H1 (cell line): ENCODE results near the gene HRH1. TPM values are rescaled to one million over a fixed set of nuclear protein-coding genes. Genes with fewer than 3 reads are reported as not detected.

Source experiments
- CTCF ChIA-PET: fragments of 300-600 bp; sonication (Branson Sonifier 250); formaldehyde crosslinking; loops from one replicate; lab custom pipeline; 2021; ENCODE audit not compliant: partially characterized antibody; lab: Charles Lee
- POLR2A ChIA-PET: fragments of 300-600 bp; sonication (Branson Sonifier 250); formaldehyde crosslinking; loops from one replicate; lab custom pipeline; 2021; ENCODE audit warnings: inconsistent platforms; ENCODE audit not compliant: partially characterized antibody; lab: Charles Lee
- DNase-seq, 2 experiments: peaks; one replicate each; pipeline versions ENCODE4 v3.0.0 to v3.0.0-alpha.2; 2010 to 2022; ENCODE audit warnings: low spot score in 2 of 2, low read depth in 1 of 2, mixed read lengths in 1 of 2
- FAIRE-seq: peaks from 2 replicates; lab custom pipeline; 2011; peaks lifted over from hg19 to GRCh38; lab: Jason Lieb, UNC
- H2AFZ ChIP-seq: 2 replicates; pipeline ENCODE4 v1.8.1; 2012; ENCODE audit warnings: low read length, inconsistent platforms
- H2AK5ac ChIP-seq: 2 replicates; pipeline ENCODE4 v1.6.1; 2013; ENCODE audit warnings: low read depth, low read length
- H2BK120ac ChIP-seq: replicated peaks from 2 replicates; pipeline ENCODE3; 2013; ENCODE audit warnings: low read depth, low read length, inconsistent platforms
- H2BK12ac ChIP-seq: 2 replicates; pipeline ENCODE4 v1.6.1; 2013; ENCODE audit warnings: low read depth, low read length
- H2BK15ac ChIP-seq: 2 replicates; pipeline ENCODE4 v1.6.1; 2013; ENCODE audit warnings: low read length
- H2BK20ac ChIP-seq: 2 replicates; pipeline ENCODE4 v1.6.1; 2013; ENCODE audit warnings: low read length
- H2BK5ac ChIP-seq: 2 replicates; pipeline ENCODE4 v1.6.1; 2013; ENCODE audit warnings: low read depth, low read length
- H3K14ac ChIP-seq: 2 replicates; pipeline ENCODE4 v1.6.1; 2013; ENCODE audit warnings: inconsistent platforms; ENCODE audit not compliant: insufficient read length
- H3K18ac ChIP-seq: 2 replicates; pipeline ENCODE4 v1.6.1; 2013; ENCODE audit warnings: low read length; ENCODE audit errors: extremely low read depth
- H3K23ac ChIP-seq: 2 replicates; pipeline ENCODE4 v1.6.1; 2013; ENCODE audit warnings: inconsistent platforms; ENCODE audit not compliant: insufficient read length
- H3K23me2 ChIP-seq: 2 replicates; pipeline ENCODE4 v1.6.1; 2013; ENCODE audit warnings: low read depth, low read length
- H3K27ac ChIP-seq: 2 replicates; pipeline ENCODE4 v1.6.1; 2011; ENCODE audit warnings: low read depth, low read length, inconsistent platforms
- H3K27me3 ChIP-seq, 4 experiments: replicated peaks in 1 of 4; 1 replicate in 1 of 4; 2 replicates in 3 of 4; pipeline versions ENCODE4 v1.6.1 to v1.8.1; 2011 to 2013; ENCODE audit warnings: low read length in 3 of 4, mild to moderate bottlenecking in 3 of 4, inconsistent platforms in 2 of 4, mixed read lengths in 2 of 4, moderate library complexity in 1 of 4; ENCODE audit not compliant: control insufficient read depth in 3 of 4, insufficient read depth in 3 of 4; ENCODE audit errors: extremely low read depth in 1 of 4
- H3K36me3 ChIP-seq, 4 experiments: 2 replicates each; pipeline versions ENCODE4 v1.6.1 to v1.8.1; 2011 to 2013; ENCODE audit warnings: mild to moderate bottlenecking in 4 of 4, low read length in 3 of 4, moderate library complexity in 2 of 4, control low read depth in 1 of 4, inconsistent platforms in 1 of 4; ENCODE audit not compliant: insufficient read depth in 4 of 4, control insufficient read depth in 2 of 4
- H3K4ac ChIP-seq: replicated peaks from 2 replicates; pipeline ENCODE3; 2013; ENCODE audit warnings: low read length, low read depth, mixed read lengths, inconsistent platforms; ENCODE audit not compliant: insufficient read length
- H3K4me1 ChIP-seq, 4 experiments: replicated peaks in 1 of 4; 1 replicate in 1 of 4; 2 replicates in 3 of 4; pipeline versions ENCODE4 v1.6.1 to v1.8.1; 2011 to 2013; ENCODE audit warnings: low read length in 3 of 4, inconsistent platforms in 2 of 4, mixed read lengths in 1 of 4; ENCODE audit not compliant: insufficient read depth in 4 of 4, control insufficient read depth in 3 of 4
- H3K4me2 ChIP-seq, 2 experiments: 2 replicates each; pipeline versions ENCODE4 v1.6.1 to v1.8.1; 2011 to 2013; ENCODE audit warnings: low read depth in 2 of 2, low read length in 2 of 2, control low read depth in 1 of 2, inconsistent platforms in 1 of 2, mild to moderate bottlenecking in 1 of 2; ENCODE audit not compliant: insufficient read depth in 1 of 2
- H3K4me3 ChIP-seq, 4 experiments: fragments of 200-600, 300-600 bp in 1 of 4; sonication (generic), shearing (Covaris generic), sonication (Bioruptor Twin) in 1 of 4; 2 replicates each; pipeline versions ENCODE4 v1.5.1 to v1.8.1; 2011 to 2016; ENCODE audit warnings: low read length in 4 of 4, low read depth in 3 of 4, control low read depth in 2 of 4, inconsistent platforms in 2 of 4, mild to moderate bottlenecking in 2 of 4, mixed read lengths in 1 of 4, moderate library complexity in 1 of 4; ENCODE audit not compliant: insufficient read depth in 2 of 4; ENCODE audit errors: extremely low read depth in 1 of 4
- H3K56ac ChIP-seq: replicated peaks from 2 replicates; pipeline ENCODE3; 2013; ENCODE audit warnings: low read depth, mild to moderate bottlenecking, mixed read lengths, low read length, inconsistent platforms; ENCODE audit not compliant: insufficient read length
- H3K79me1 ChIP-seq: 2 replicates; pipeline ENCODE4 v1.6.1; 2013; ENCODE audit warnings: low read depth, low read length, control low read depth
- H3K79me2 ChIP-seq, 2 experiments: 2 replicates each; pipeline versions ENCODE4 v1.6.1 to v1.8.1; 2012 to 2013; ENCODE audit warnings: low read length in 2 of 2, mild to moderate bottlenecking in 2 of 2, inconsistent platforms in 1 of 2; ENCODE audit not compliant: insufficient read depth in 2 of 2, control insufficient read depth in 1 of 2
- H3K9ac ChIP-seq, 4 experiments: replicated peaks in 1 of 4; 1 replicate in 1 of 4; 2 replicates in 3 of 4; pipeline versions ENCODE4 v1.6.1 to v1.8.1; 2011 to 2013; ENCODE audit warnings: low read depth in 3 of 4, low read length in 3 of 4, control low read depth in 2 of 4, mild to moderate bottlenecking in 2 of 4, moderate library complexity in 2 of 4, inconsistent platforms in 1 of 4; ENCODE audit errors: extremely low read depth in 1 of 4
- H3K9me3 ChIP-seq, 2 experiments: 2 replicates each; pipeline versions ENCODE4 v1.6.1 to v1.8.1; 2012 to 2013; ENCODE audit warnings: mild to moderate bottlenecking in 2 of 2, moderate library complexity in 2 of 2, control low read depth in 1 of 2, inconsistent platforms in 1 of 2, low read depth in 1 of 2, low read length in 1 of 2, mixed read lengths in 1 of 2; ENCODE audit not compliant: insufficient read depth in 2 of 2
- H4K20me1 ChIP-seq, 2 experiments: replicated peaks in 1 of 2; 2 replicates each; pipeline versions ENCODE3 to v1.8.1; 2011 to 2013; ENCODE audit warnings: inconsistent platforms in 2 of 2, low read length in 2 of 2, mild to moderate bottlenecking in 1 of 2; ENCODE audit not compliant: insufficient read depth in 2 of 2, control insufficient read depth in 1 of 2
- H4K5ac ChIP-seq: 2 replicates; pipeline ENCODE4 v1.6.1; 2013; ENCODE audit warnings: low read length, low read depth, mixed read lengths, inconsistent platforms; ENCODE audit not compliant: insufficient read length
- H4K8ac ChIP-seq: 2 replicates; pipeline ENCODE4 v1.8.0; 2013; ENCODE audit warnings: mild to moderate bottlenecking, moderate library complexity, low read length, inconsistent platforms; ENCODE audit not compliant: insufficient read depth; ENCODE audit errors: extremely low read depth
- H4K91ac ChIP-seq: replicated peaks from 2 replicates; pipeline ENCODE3; 2013; ENCODE audit warnings: low read length, mixed read lengths, inconsistent platforms; ENCODE audit not compliant: insufficient read length
- ASH2L ChIP-seq: fragments of 200-600, 300-600 bp; sonication (generic); IDR thresholded peaks from one replicate; pipeline ENCODE4 v1.7.1; 2017; ENCODE audit warnings: low read length
- JUND ChIP-seq: IDR thresholded peaks from 2 replicates; pipeline ENCODE4 v1.6.1; 2011; ENCODE audit warnings: mild to moderate bottlenecking, improper control_type of control experiment, low read length
- KDM5A ChIP-seq: fragments of 200-600 bp; IDR thresholded peaks from 2 replicates; pipeline ENCODE4 v1.7.1; 2012; ENCODE audit warnings: mild to moderate bottlenecking, low read length, inconsistent platforms, mixed read lengths
- NRF1 ChIP-seq: IDR thresholded peaks from 2 replicates; pipeline ENCODE4 v1.6.1; 2011; ENCODE audit warnings: mild to moderate bottlenecking, low read depth, low read length, improper control_type of control experiment
- SIN3A ChIP-seq, 2 experiments: IDR thresholded peaks in 1 of 2; conservative IDR thresholded peaks in 1 of 2; 2 replicates each; pipeline ENCODE4 v1.6.1; 2011 to 2012; ENCODE audit warnings: low read length in 2 of 2, improper control_type of control experiment in 1 of 2, low read depth in 1 of 2, mild to moderate bottlenecking in 1 of 2
- SP4 ChIP-seq: IDR thresholded peaks from 2 replicates; pipeline ENCODE4 v1.6.1; 2012; ENCODE audit warnings: low read length, inconsistent platforms
- TAF7 ChIP-seq: optimal IDR thresholded peaks from 2 replicates; pipeline ENCODE3; 2011; ENCODE audit warnings: low read depth, mild to moderate bottlenecking, inconsistent platforms, low read length, moderate library complexity, borderline replicate concordance
- TCF12 ChIP-seq: IDR thresholded peaks from 2 replicates; pipeline ENCODE4 v1.6.1; 2011; ENCODE audit warnings: low read depth, mild to moderate bottlenecking, low read length
- WGBS, 2 experiments: shearing (Covaris generic) in 1 of 2; methylation state at CpG; one replicate each; pipeline versions ENCODE4 v1.1.6 to v1.1.7; 2013 to 2015; ENCODE audit warnings: low lambda C conversion rate in 2 of 2, mixed read lengths in 2 of 2, inconsistent platforms in 1 of 2, low coverage in 1 of 2, missing lambda C conversion rate in 1 of 2; ENCODE audit not compliant: insufficient replicate concordance in 2 of 2, insufficient coverage in 1 of 2, insufficient read length in 1 of 2; ENCODE audit errors: extremely low coverage in 1 of 2, missing lambda C conversion rate in 1 of 2; 5-methylcytosine and 5-hydroxymethylcytosine counted together
- polyA plus RNA-seq, 7 experiments: library from polyadenylated mRNA; depleted of rRNA in 3 of 7; stranded (reverse) in 5 of 7; unstranded in 2 of 7; fragments of >200 nt in 5 of 7; fragments of 200-250 nt in 2 of 7; gene quantifications; 1 replicate in 5 of 7; 2 replicates in 1 of 7; 4 replicates in 1 of 7; pipeline versions ENCODE4 v1.2.1 to v1.2.3, GENCODE V29; 2011 to 2013; ENCODE audit warnings: missing spikeins in 2 of 7, mixed read lengths in 2 of 7
- total RNA-seq: library from RNA; stranded (reverse); fragmentation: NEBNext Ultra II Directional; extraction: Animal tissue kit (Norgen Biotek cat#: 25700); gene quantifications from 2 replicates; pipeline ENCODE4 v1.2.1, GENCODE V29; 2021

HRH1 gene
- total and polyA plus RNA-seq, 2 of the 8 experiments (the other 6 are each of a cell fraction or from before 2014, with no cell fraction given): 0.11 TPM; not detected in 1

DNA sequence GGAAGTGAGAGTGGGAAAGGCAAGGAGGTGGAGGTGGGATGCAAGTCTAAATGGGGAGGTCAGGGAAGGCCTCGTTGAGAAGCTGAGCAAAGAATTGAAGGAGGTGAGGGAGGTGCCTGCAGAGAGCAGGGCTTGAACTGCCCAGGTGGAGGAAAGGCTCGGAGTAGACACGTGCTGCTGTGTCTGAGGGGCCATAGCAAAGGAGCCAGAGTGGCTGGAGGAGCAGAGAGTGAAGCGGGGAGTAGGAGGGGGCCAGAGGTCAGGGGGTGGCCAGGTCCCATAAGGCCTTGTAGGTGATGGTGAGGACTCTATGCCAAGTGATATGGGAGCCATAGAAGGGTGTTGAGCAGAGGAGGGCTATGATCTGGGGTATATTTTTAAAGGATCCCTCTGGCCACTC, 21.4 kb upstream of the HRH1 start:
- no peak overlapping the region for H2BK120ac ChIP-seq
- H3K23me2 ChIP-seq: no peaks in the 10 kb centered on the region; the same call in 1 of the 2 replicates
- H3K36me3 ChIP-seq: no peaks in the 10 kb centered on the region
- no peak overlapping the region for H3K4me3 ChIP-seq
- 79% methylated on average over 4 of the region's 4 CpGs; no CpG with 5 or more reads in 1 of the 2 experiments for WGBS, 2 experiments
- CTCF ChIA-PET: no interaction called here
- no peak overlapping the region for H3K27ac ChIP-seq
- no peak overlapping the region for H4K91ac ChIP-seq
- H3K79me1 ChIP-seq: no peaks in the 10 kb centered on the region
- H2AFZ ChIP-seq: no peak overlapping the region
- FAIRE-seq: no peak
- H3K9ac ChIP-seq: no peak overlapping the region
- no peak overlapping the region for H4K8ac ChIP-seq
- H3K14ac ChIP-seq: no peak overlapping the region
- no peak overlapping the region for H2AK5ac ChIP-seq
- H2BK20ac ChIP-seq: no peak overlapping the region
- no peaks in the 10 kb centered on the region for H3K79me2 ChIP-seq
- no peaks in the 10 kb centered on the region for H4K20me1 ChIP-seq
- no peak overlapping the region for H2BK5ac ChIP-seq
- peak in 1 of 2 experiments; percentile 6 for DNase-seq
- H3K4me2 ChIP-seq: no peak overlapping the region
- H3K56ac ChIP-seq: no peak overlapping the region
- no peaks in the 10 kb centered on the region; a peak in 1 of 7 replicates for H3K4me1 ChIP-seq
- H3K27me3 ChIP-seq: no peaks in the 10 kb centered on the region
- no peak overlapping the region for H2BK15ac ChIP-seq
- no peak overlapping the region for H3K4ac ChIP-seq
- H2BK12ac ChIP-seq: no peak overlapping the region
- H3K23ac ChIP-seq: no peak overlapping the region
- H3K9me3 ChIP-seq: no peaks in the 10 kb centered on the region
- H3K18ac ChIP-seq: no peak overlapping the region
- POLR2A ChIA-PET: no interaction called here
- H4K5ac ChIP-seq: no peak overlapping the region
- TF ChIP-seq TCF12: no peak
- TF ChIP-seq KDM5A: no peak
- TF ChIP-seq JUND: no peak
- no peak for TF ChIP-seq ASH2L
- TF ChIP-seq NRF1: no peak
- no peak for TF ChIP-seq SP4
- no peak for TF ChIP-seq SIN3A (conservative IDR thresholded peaks at IDR 0.05 in 1 of 2, IDR thresholded peaks at IDR 0.05 in 1 of 2; ENCODE audit: low read depth in 1 of 2, low read length in 2 of 2)
- TF ChIP-seq TAF7: no peak
